Right atrium auricular region (tissue), 2 donors: Measurements from ENCODE around the gene SPAG8. TPM values are rescaled to one million over a fixed set of nuclear protein-coding genes. Genes with fewer than 3 reads are reported as not detected.
A peak's percentile ranks its signal among the peaks of the same experiment; 100 is the strongest.

Experiments used
- DNase-seq: peaks from one replicate; pipeline ENCODE4 v3.0.0-alpha.2; 2019; ENCODE audit warnings: low spot score
- H3K27ac ChIP-seq, 2 donors: fragments of 200-600 bp; sonication (generic); 1 replicate in 1 of 2; 2 replicates in 1 of 2; pipeline ENCODE4 v1.5.1; 2016 to 2019
- H3K27me3 ChIP-seq, 2 donors: fragments of 200-600 bp; sonication (generic); one replicate each; pipeline versions ENCODE4 v1.5.1 to v1.6.0; 2017 to 2019
- H3K36me3 ChIP-seq: fragments of 200-600 bp; sonication (generic); one replicate; pipeline ENCODE4 v1.5.1; 2016
- H3K4me1 ChIP-seq, 2 donors: fragments of 200-600 bp; sonication (generic); one replicate each; pipeline versions ENCODE4 v1.5.1 to v1.6.0; 2017 to 2019
- H3K4me3 ChIP-seq, 2 donors: fragments of 200-600 bp; sonication (generic); 1 replicate in 1 of 2; 2 replicates in 1 of 2; pipeline ENCODE4 v1.5.1; 2017 to 2019; ENCODE audit warnings: mild to moderate bottlenecking in 1 of 2, moderate library complexity in 1 of 2
- H3K9me3 ChIP-seq, 2 donors: fragments of 200-600 bp; sonication (generic); one replicate each; pipeline ENCODE4 v1.5.1; 2019
- CTCF ChIP-seq, 2 donors: fragments of 200-600 bp; sonication (generic); IDR thresholded peaks; one replicate each; pipeline ENCODE4 v1.5.1; 2019; ENCODE audit warnings: antibody characterized with exemption in 2 of 2
- total RNA-seq, 2 donors: library from RNA; depleted of rRNA; stranded (reverse); fragments of >200 nt; gene quantifications; one replicate each; pipeline ENCODE4 v1.1.0, GENCODE V29; 2016

SPAG8 gene
- total RNA-seq, 2 donors from 2014 or later = 1.6 to 4.1 TPM

DNA sequence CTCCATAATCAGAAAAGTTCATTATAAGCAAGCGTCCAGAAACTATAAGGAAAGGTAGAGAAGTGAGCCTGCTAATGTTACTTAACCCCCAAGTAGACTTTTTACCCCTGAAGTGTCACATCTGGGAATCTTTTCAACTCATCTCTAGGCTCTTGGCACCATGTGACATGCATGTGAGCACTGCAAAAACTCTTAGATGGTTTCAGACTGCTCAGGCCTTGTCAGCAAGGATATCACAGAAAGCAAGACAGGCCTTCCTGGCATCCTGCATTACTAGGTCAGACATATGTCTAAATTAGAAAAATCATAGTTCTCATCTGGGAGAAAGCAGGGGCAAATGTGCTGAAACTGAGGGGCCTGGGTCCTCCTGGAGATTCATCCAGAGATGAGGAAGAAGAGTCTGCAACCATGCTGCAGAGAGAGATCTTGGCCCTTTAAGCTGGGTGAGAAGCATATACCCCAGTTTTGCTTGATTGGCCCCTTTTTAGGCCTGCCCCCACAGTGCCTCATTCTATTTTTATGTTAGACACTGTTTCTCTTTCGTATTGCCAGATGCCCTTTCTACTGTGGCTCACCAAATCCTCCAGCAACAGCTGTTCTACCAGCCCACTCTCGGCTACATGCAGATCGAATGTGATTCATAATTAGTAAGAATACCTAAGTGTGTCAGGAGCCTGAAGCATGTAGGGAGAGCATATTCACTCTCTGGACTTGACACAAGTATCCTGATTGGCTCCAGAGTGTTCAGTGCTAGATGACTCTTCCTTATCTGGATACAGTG, 35.9 kb upstream of the SPAG8 start:
- Histone ChIP-seq H3K27ac (peak overlapping the region; percentile 49 to 78), H3K27me3 (no peaks in the 10 kb centered on the region), H3K4me1 (peaks cover 0 to 32% of the 10 kb centered on the region in 2 donors), H3K36me3 (no peaks in the 10 kb centered on the region), H3K4me3 (no peak overlapping the region), H3K9me3 (no peaks in the 10 kb centered on the region)
- no peak for TF ChIP-seq CTCF (IDR thresholded peaks at IDR 0.05)
- no peak for DNase-seq

- H3K27ac ChIP-seq = peak overlapping the region in 1 of 2 donors; percentile 25
Measured at GRCh38 chr9:35845824-35846771, 34.0 kb upstream of the SPAG8 start.

DNA sequence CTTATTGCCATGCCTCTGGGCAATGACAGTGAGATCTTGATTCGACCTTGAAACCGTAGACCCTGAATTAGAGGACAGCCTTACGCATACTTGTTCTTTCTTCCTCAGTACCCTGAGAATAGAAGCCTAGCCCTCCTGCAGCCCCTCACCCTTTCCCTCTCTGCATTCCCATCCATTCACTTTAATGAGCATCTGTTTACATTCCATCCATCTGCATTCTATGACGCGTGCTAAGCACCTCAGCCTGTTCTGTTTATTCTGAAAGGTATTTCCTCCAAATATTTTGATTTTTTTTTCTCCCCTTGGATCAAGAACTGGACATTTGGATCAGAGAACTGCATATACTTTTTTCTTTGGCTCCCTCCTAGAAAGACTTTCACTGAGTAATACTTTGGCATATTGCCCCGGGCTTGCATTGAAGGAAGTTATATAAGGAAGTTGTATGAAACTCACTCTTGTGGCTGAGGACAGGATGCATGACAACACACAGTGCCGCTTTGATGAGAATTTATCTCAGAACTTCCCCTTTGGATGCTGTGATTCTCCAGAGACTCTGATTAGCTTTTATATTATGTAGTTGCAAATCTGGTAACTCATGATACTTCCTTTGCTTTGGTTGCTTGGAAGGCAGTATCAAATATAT, 32.7 kb upstream of the SPAG8 start:
- Histone ChIP-seq H3K36me3 (no peaks in the 10 kb centered on the region), H3K4me1 (peaks cover 0 to 32% of the 10 kb centered on the region in 2 donors), H3K27ac (peak overlapping the region; percentile 25 to 47), H3K27me3 (no peaks in the 10 kb centered on the region), H3K9me3 (no peaks in the 10 kb centered on the region), H3K4me3 (no peak overlapping the region)
- peak; percentile 68 for DNase-seq
- no peak for TF ChIP-seq CTCF (IDR thresholded peaks at IDR 0.05)

More at GRCh38 chr9:35845824-35846771, 34.0 kb upstream of the SPAG8 start:
- no peaks in the 10 kb centered on the region for H3K27me3 ChIP-seq
- H3K4me1 ChIP-seq = peaks cover 0 to 32% of the 10 kb centered on the region in 2 donors
- DNase-seq = no peak
- H3K4me3 ChIP-seq = no peak overlapping the region
- no peaks in the 10 kb centered on the region for H3K36me3 ChIP-seq
- no peak for TF ChIP-seq CTCF (IDR thresholded peaks at IDR 0.05)
- H3K9me3 ChIP-seq = no peaks in the 10 kb centered on the region

- Histone ChIP-seq H3K4me1 (peaks cover 0 to 26% of the 10 kb centered on the region in 2 donors), H3K27me3 (no peaks in the 10 kb centered on the region), H3K9me3 (no peaks in the 10 kb centered on the region), H3K36me3 (no peaks in the 10 kb centered on the region), H3K4me3 (no peak overlapping the region), H3K27ac (no peak overlapping the region)
- no peak for DNase-seq
- TF ChIP-seq CTCF (IDR thresholded peaks at IDR 0.05) = no peak
Measured at GRCh38 chr9:35842795-35843194, 30.7 kb upstream of the SPAG8 start.

GRCh38 chr9:35842020-35842745, 30.1 kb upstream of the SPAG8 start:
- no peak for TF ChIP-seq CTCF (IDR thresholded peaks at IDR 0.05)
- Histone ChIP-seq H3K4me3 (no peak overlapping the region), H3K27ac (no peak overlapping the region), H3K27me3 (no peaks in the 10 kb centered on the region), H3K36me3 (no peaks in the 10 kb centered on the region), H3K4me1 (peaks cover 0 to 23% of the 10 kb centered on the region in 2 donors), H3K9me3 (no peaks in the 10 kb centered on the region)
- no peak for DNase-seq
